WERI-Rb-1 (cell line): Measurements from ENCODE around the gene DPEP3.
"Not testable (repeated sequence)": the region's sequence is repeated elsewhere in the genome, so short reads cannot be mapped to it uniquely, and the experiment has no call there.

ENCODE experiments used
- DNase-seq: peaks from one replicate; pipeline ENCODE4 v3.0.0-alpha.2; 2020
- H3K27ac ChIP-seq: fragments of 250-450 bp; sonication (Bioruptor Pico); 2 replicates; pipeline ENCODE4 v1.5.1; 2020; ENCODE audit warnings: mild to moderate bottlenecking, moderate library complexity
- H3K27me3 ChIP-seq: fragments of 250-450 bp; sonication (Bioruptor Pico); 2 replicates; pipeline ENCODE4 v1.5.1; 2021; ENCODE audit warnings: mild to moderate bottlenecking, low read depth, moderate library complexity; ENCODE audit not compliant: insufficient read depth, severe bottlenecking
- H3K36me3 ChIP-seq: fragments of 250-450 bp; sonication (Bioruptor Pico); 2 replicates; pipeline ENCODE4 v1.5.1; 2020; ENCODE audit warnings: mild to moderate bottlenecking, moderate library complexity
- H3K4me3 ChIP-seq: 2 replicates; pipeline ENCODE4 v1.5.1; 2011; ENCODE audit warnings: low read depth, mild to moderate bottlenecking, control low read depth, low read length
- H3K9me3 ChIP-seq: fragments of 250-450 bp; sonication (Bioruptor Pico); 2 replicates; pipeline ENCODE4 v1.5.1; 2021; ENCODE audit warnings: mild to moderate bottlenecking, moderate library complexity; ENCODE audit not compliant: severe bottlenecking
- CTCF ChIP-seq: IDR thresholded peaks from 2 replicates; pipeline ENCODE4 v1.5.1; 2011; ENCODE audit warnings: low read depth, mild to moderate bottlenecking, control low read depth, inconsistent platforms, low read length

The DPEP3 gene

GRCh38 chr16:67977469-67978227 lies 2.7 kb downstream of the DPEP3 start:
- no peak for TF ChIP-seq CTCF
- Histone ChIP-seq H3K9me3 (no peaks in the 10 kb centered on the region), H3K27ac (no peak overlapping the region), H3K27me3 (no peaks in the 10 kb centered on the region), H3K4me3 (no peak overlapping the region), H3K36me3 (no peaks in the 10 kb centered on the region)
- DNase-seq, result no peak

- no peaks in the 10 kb centered on the region for H3K27me3 ChIP-seq
- TF ChIP-seq CTCF, result no peak
- H3K4me3 ChIP-seq, result no peak overlapping the region
- H3K27ac ChIP-seq, result no peak overlapping the region
- no peaks in the 10 kb centered on the region for H3K36me3 ChIP-seq
- no peak for DNase-seq
- no peaks in the 10 kb centered on the region for H3K9me3 ChIP-seq
Observed at GRCh38 chr16:67977005-67977404, 3.3 kb downstream of the DPEP3 start.

GRCh38 chr16:67976205-67976604 lies 4.1 kb downstream of the DPEP3 start:
- H3K4me3 ChIP-seq, result no peak overlapping the region
- H3K9me3 ChIP-seq, result no peaks in the 10 kb centered on the region
- H3K36me3 ChIP-seq, result no peaks in the 10 kb centered on the region
- no peak overlapping the region for H3K27ac ChIP-seq
- no peaks in the 10 kb centered on the region for H3K27me3 ChIP-seq
- TF ChIP-seq CTCF, result no peak
- peak; percentile 30 for DNase-seq

GRCh38 chr16:67975321-67976105 lies 4.8 kb downstream of the DPEP3 start:
- TF ChIP-seq CTCF, result no peak
- no peak for DNase-seq
- Histone ChIP-seq H3K9me3 (no peaks in the 10 kb centered on the region), H3K4me3 (no peak overlapping the region), H3K27ac (no peak overlapping the region), H3K27me3 (no peaks in the 10 kb centered on the region), H3K36me3 (no peaks in the 10 kb centered on the region)

- H3K27ac ChIP-seq, H3K36me3 ChIP-seq, H3K4me3 ChIP-seq, H3K27me3 ChIP-seq, H3K9me3 ChIP-seq, DNase-seq: not testable (repeated sequence)
Observed at GRCh38 chr16:67972285-67972684, 8.0 kb downstream of the DPEP3 start.

- H3K27ac ChIP-seq, result no peak overlapping the region
- no peaks in the 10 kb centered on the region for H3K9me3 ChIP-seq
- H3K36me3 ChIP-seq, result no peaks in the 10 kb centered on the region
- no peak overlapping the region for H3K4me3 ChIP-seq
- no peak for DNase-seq
- no peaks in the 10 kb centered on the region for H3K27me3 ChIP-seq
- TF ChIP-seq CTCF, result no peak
Observed at GRCh38 chr16:67971111-67971510, 9.2 kb downstream of the DPEP3 start.
